Pancreas (tissue), 10 donors: ENCODE results near the gene PRR5L. TPM values are rescaled to one million over a fixed set of nuclear protein-coding genes. Genes with fewer than 3 reads are reported as not detected.
A peak's percentile ranks its signal among the peaks of the same experiment; 100 is the strongest.

ENCODE experiments used
- ATAC-seq, 4 donors: fragments of 200-7000 bp; cut with Tn5 transposase; one replicate each; pipeline versions ENCODE4 v1.8.0 to v1.9.1; 2020; ENCODE audit warnings: mild to moderate bottlenecking in 4 of 4, moderate library complexity in 4 of 4
- DNase-seq, 6 donors: peaks; one replicate each; pipeline ENCODE4 v3.0.0-alpha.2; 2020
- FAIRE-seq: peaks from 2 replicates; lab custom pipeline; 2012; peaks lifted over from hg19 to GRCh38; lab: Jason Lieb, UNC
- H3K27ac ChIP-seq, 4 donors: fragments of 200-600 bp; sonication (generic); 1 replicate in 3 of 4; 2 replicates in 1 of 4; pipeline versions ENCODE4 v1.5.0 to v1.8.0; 2020
- H3K27me3 ChIP-seq, 4 donors: fragments of 200-600 bp; one replicate each; pipeline ENCODE4 v1.8.0; 2021
- H3K36me3 ChIP-seq, 3 donors: fragments of 200-600 bp; sonication (generic) in 1 of 3; one replicate each; pipeline versions ENCODE4 v1.5.0 to v1.8.0; 2020 to 2021
- H3K4me1 ChIP-seq, 3 donors: fragments of 200-600 bp; one replicate each; pipeline ENCODE4 v1.8.0; 2021
- H3K4me3 ChIP-seq, 4 donors: fragments of 200-600 bp; sonication (generic) in 2 of 4; one replicate each; pipeline versions ENCODE4 v1.5.0 to v1.8.0; 2020 to 2021
- H3K9me3 ChIP-seq, 4 donors: fragments of 200-600 bp; one replicate each; pipeline ENCODE4 v1.8.0; 2021
- CTCF ChIP-seq, 4 donors: fragments of 200-600 bp; sonication (generic) in 3 of 4; IDR thresholded peaks; one replicate each; pipeline versions ENCODE4 v1.5.0 to v1.8.0; 2021; ENCODE audit warnings: antibody characterized with exemption in 4 of 4
- WGBS, 2 donors: extraction: QIAGEN DNeasy Blood & Tissue Kit; methylation state at CpG; one replicate each; pipeline ENCODE4 v1.1.7; 2013; 5-methylcytosine and 5-hydroxymethylcytosine counted together
- intact Hi-C, 3 donors: fragments of 100-400 bp; cut with DNase I; formaldehyde crosslinking; loops; one replicate each; pipeline versions ENCODE4 v1.11.1 to v1.14.2; 2022
- polyA plus RNA-seq, 2 donors: library from polyadenylated mRNA; stranded (reverse); fragments of 200-250 nt; gene quantifications; one replicate each; pipeline ENCODE4 v1.2.3, GENCODE V29; 2013
- total RNA-seq, 6 donors: library from RNA; stranded (reverse); fragmentation: NEBNext Ultra II Directional in 4 of 6; extraction: Animal tissue kit (Norgen Biotek cat#: 25700) in 4 of 6; gene quantifications; one replicate each; pipeline versions ENCODE4 v1.2.1 to v1.2.4, GENCODE V29; 2021 to 2023
- donor health status: healthy with polysubstance abuse.
- donor health status: DM: no; HTN: no; CAD: no; lungs with moderate emphysema.
- donor health status: DM: no; HTN: no; CAD: no.
- donor health status: control.
- donor health status: control.
- donor health status: Bipolar disorder and iron deficiency.
- donor health status: DM: yes; HTN: yes; CAD: no.
- donor health status: DM: no; HTN: no; CAD: no.
- donor health status: DM: no; HTN: no; CAD: no.
- donor health status: DM: yes; HTN: yes; CAD: no.

The PRR5L gene
- total and polyA plus RNA-seq, 8 donors = 1.3 to 9.0 (median 2.2) TPM

DNA sequence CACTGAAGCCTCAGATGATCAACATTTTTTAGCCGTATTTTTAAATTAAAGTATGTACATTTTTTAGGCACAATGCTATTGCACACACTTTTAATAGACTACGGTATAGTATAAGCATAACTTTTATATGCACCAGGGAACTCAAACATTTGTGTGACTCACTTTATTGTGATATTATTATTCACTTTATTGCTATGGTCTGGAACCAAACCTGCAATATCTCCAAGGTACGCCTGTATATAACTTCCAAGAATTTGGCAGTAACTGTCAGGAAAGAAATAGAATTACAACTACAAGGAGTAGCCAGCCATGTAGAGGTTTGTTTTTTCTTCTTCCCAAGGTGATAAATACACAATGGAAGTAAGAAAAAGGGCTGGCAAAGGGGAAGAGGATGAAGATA is 62.3 kb downstream of the PRR5L start:
- TF ChIP-seq CTCF (IDR thresholded peaks at IDR 0.05) = no peak
- ATAC-seq (no peak), DNase-seq (no peak), FAIRE-seq (no peak)
- intact Hi-C loops = no loop called here
- H3K4me1 ChIP-seq = no peaks in the 10 kb centered on the region
- no peak overlapping the region for H3K4me3 ChIP-seq
- no peak overlapping the region for H3K27ac ChIP-seq
- no peaks in the 10 kb centered on the region for H3K36me3 ChIP-seq
- H3K9me3 ChIP-seq = no peaks in the 10 kb centered on the region
- WGBS, 2 donors = 84 to 91% methylated on average over 3 of the region's 3 CpGs
- peaks cover 0 to 3% (median 0%) of the 10 kb centered on the region in 4 donors for H3K27me3 ChIP-seq

- ATAC-seq (no peak), DNase-seq (no peak), FAIRE-seq (no peak)
- H3K9me3 ChIP-seq = no peaks in the 10 kb centered on the region
- H3K4me1 ChIP-seq = no peaks in the 10 kb centered on the region
- intact Hi-C loops = no loop called here
- no peak for TF ChIP-seq CTCF (IDR thresholded peaks at IDR 0.05)
- no peak overlapping the region for H3K27ac ChIP-seq
- WGBS, 2 donors = 90% methylated on average over 3 of the region's 3 CpGs
- H3K27me3 ChIP-seq = peaks cover 0 to 3% (median 0%) of the 10 kb centered on the region in 4 donors
- H3K4me3 ChIP-seq = no peak overlapping the region
- H3K36me3 ChIP-seq = no peaks in the 10 kb centered on the region
Observed at GRCh38 chr11:36360318-36360717, 64.2 kb downstream of the PRR5L start.

DNA sequence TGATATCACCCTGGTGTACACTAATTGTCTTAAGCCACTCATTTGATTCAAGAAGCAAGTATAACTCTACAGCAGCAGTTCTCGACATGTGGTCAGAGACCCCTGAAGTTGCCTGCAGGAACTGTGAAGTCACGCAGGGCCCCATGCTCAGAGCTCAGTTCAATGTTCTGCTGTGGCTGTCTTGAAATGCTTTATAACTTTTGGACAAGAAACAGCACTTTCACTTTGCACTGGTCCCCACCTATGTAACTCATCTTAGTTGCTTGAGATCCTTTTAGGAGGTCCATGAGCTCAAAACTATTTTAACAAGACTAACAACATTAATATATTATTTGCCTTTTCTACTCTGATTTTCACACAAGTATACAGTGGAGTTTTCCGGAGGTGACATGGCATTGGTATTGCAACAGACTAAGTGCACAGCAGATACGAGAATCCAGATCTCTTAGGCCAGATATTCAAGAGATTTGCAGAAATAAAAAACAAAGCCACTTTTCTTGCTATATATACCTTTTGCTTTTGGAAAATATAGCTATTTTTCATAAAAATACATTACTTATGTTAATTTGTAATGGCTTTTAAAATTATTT is 64.8 kb downstream of the PRR5L start:
- Histone ChIP-seq H3K4me3 (no peak overlapping the region), H3K9me3 (no peaks in the 10 kb centered on the region), H3K27ac (no peak overlapping the region), H3K27me3 (peaks cover 0 to 3% (median 0%) of the 10 kb centered on the region in 4 donors), H3K36me3 (no peaks in the 10 kb centered on the region), H3K4me1 (no peaks in the 10 kb centered on the region)
- DNase-seq = no peak
- ATAC-seq = no peak
- FAIRE-seq = no peak
- TF ChIP-seq CTCF (IDR thresholded peaks at IDR 0.05) = no peak
- intact Hi-C loops = no loop called here
- 71 to 81% methylated on average over 4 of the region's 4 CpGs for WGBS, 2 donors

GRCh38 chr11:36361472-36361871 is 65.4 kb downstream of the PRR5L start:
- Histone ChIP-seq H3K9me3 (no peaks in the 10 kb centered on the region), H3K4me1 (no peaks in the 10 kb centered on the region), H3K36me3 (no peaks in the 10 kb centered on the region), H3K27ac (no peak overlapping the region), H3K4me3 (no peak overlapping the region), H3K27me3 (peaks cover 0 to 3% (median 0%) of the 10 kb centered on the region in 4 donors)
- intact Hi-C loops = no loop called here
- 8 to 10% methylated on average over 1 of the region's 1 CpG for WGBS, 2 donors
- no peak for DNase-seq
- FAIRE-seq = no peak
- ATAC-seq = no peak
- TF ChIP-seq CTCF (IDR thresholded peaks at IDR 0.05) = no peak

- H3K4me1 ChIP-seq = no peaks in the 10 kb centered on the region
- no peak overlapping the region for H3K27ac ChIP-seq
- no peak overlapping the region for H3K4me3 ChIP-seq
- ATAC-seq (peak in 2 of 4 donors; percentile 62 to 69), DNase-seq (no peak), FAIRE-seq (no peak)
- no peaks in the 10 kb centered on the region for H3K9me3 ChIP-seq
- H3K27me3 ChIP-seq = peaks cover 0 to 3% (median 0%) of the 10 kb centered on the region in 4 donors
- no peaks in the 10 kb centered on the region for H3K36me3 ChIP-seq
- intact Hi-C loops = no loop called here
- 10 to 11% methylated on average over 11 of the region's 11 CpGs for WGBS, 2 donors
- TF ChIP-seq CTCF (IDR thresholded peaks at IDR 0.05) = no peak
Observed at GRCh38 chr11:36361901-36362391, 65.9 kb downstream of the PRR5L start.
